ENCODE measurements around the gene SUMO1. TPM values are rescaled to one million over a fixed set of nuclear protein-coding genes. Genes with fewer than 3 reads are reported as not detected.

The SUMO1 gene
- 106 TPM for total RNA-seq (2013)
- polyA plus RNA-seq (100 to 1,000 TPM in 2 of 3 donors, 10 to 100 TPM in 1; 30.4 to 159 (median 156) TPM), polyA minus RNA-seq (14.4 and 27.4 TPM in 2 replicates), total RNA-seq (33.6 to 76.3 (median 59.8) reads per million in 11 experiments)

GRCh38 chr2:202238234-202239197 lies at the start of gene SUMO1:
Gene SUMO1, minus strand, starts transcription at chr2:202238597. Its CDS starts 146 bp downstream, at chr2:202238451.
- H3K4me2 ChIP-seq (replicated peaks; ENCODE audit: extremely low read depth, low read length, poor library complexity, severe bottlenecking), result peak within 1 kb of the TSS; percentile 98
- Mint-ChIP-seq H3K36me3 (no peaks in the 10 kb centered on the region), H3K9me3 (no peaks in the 10 kb centered on the region), H3K4me3 (peak within 1 kb of the TSS; percentile 97 to 98), H3K27me3 (ENCODE audit: low read depth in 3 of 3) (peaks cover 3% of the 10 kb centered on the region in 3 donors), H3K27ac (peak within 1 kb of the TSS; percentile 85 to 97 (median 92)), H3K4me1 (peaks cover 24% of the 10 kb centered on the region)
- H4K20me1 ChIP-seq (ENCODE audit: insufficient read depth, low read length), result peaks cover 28% of the 10 kb centered on the region
- H3K4me3 ChIP-seq (replicated peaks in 1 of 3; ENCODE audit: low read depth in 2 of 3, low read length in 3 of 3), result peak within 1 kb of the TSS; percentile 76 to 97 (median 93)
- 7% methylated on average over 29 of the region's 54 CpGs for WGBS (ENCODE audit: insufficient coverage)
- H3K4me1 ChIP-seq (ENCODE audit: control insufficient read depth in 1 of 2, insufficient read depth in 2 of 2, low read length in 2 of 2), result peaks cover 17 to 20% of the 10 kb centered on the region in 2 donors
- peak; percentile 84 to 88 (median 88) for DNase-seq
- no peaks in the 10 kb centered on the region for H3K9me3 ChIP-seq (replicated peaks in 1 of 2; ENCODE audit: control insufficient read depth in 1 of 2, insufficient read depth in 1 of 2, low read length in 2 of 2)
- peaks cover 48% of the 10 kb centered on the region for H3K79me2 ChIP-seq (ENCODE audit: insufficient read depth, low read length)
- intact Hi-C loops (cut with micrococcal nuclease), result loop anchor here in 1 of 2 donors (1.0 kb wide), 1 partner anchor 27 kb away; the partner anchor contains the start of gene NOP58
- H2AFZ ChIP-seq (ENCODE audit: insufficient read depth, low read depth, low read length, poor library complexity, severe bottlenecking), result peak within 1 kb of the TSS; percentile 100
- H3K27me3 ChIP-seq (ENCODE audit: control insufficient read depth in 2 of 2, insufficient read depth in 2 of 2, low read length in 2 of 2), result no peaks in the 10 kb centered on the region
- peaks cover 0 to 2% of the 10 kb centered on the region in 2 donors for H3K36me3 ChIP-seq (replicated peaks in 1 of 2; ENCODE audit: control insufficient read depth in 1 of 2, insufficient read depth in 2 of 2, low read length in 2 of 2)
- TF ChIP-seq, protein P1, sequence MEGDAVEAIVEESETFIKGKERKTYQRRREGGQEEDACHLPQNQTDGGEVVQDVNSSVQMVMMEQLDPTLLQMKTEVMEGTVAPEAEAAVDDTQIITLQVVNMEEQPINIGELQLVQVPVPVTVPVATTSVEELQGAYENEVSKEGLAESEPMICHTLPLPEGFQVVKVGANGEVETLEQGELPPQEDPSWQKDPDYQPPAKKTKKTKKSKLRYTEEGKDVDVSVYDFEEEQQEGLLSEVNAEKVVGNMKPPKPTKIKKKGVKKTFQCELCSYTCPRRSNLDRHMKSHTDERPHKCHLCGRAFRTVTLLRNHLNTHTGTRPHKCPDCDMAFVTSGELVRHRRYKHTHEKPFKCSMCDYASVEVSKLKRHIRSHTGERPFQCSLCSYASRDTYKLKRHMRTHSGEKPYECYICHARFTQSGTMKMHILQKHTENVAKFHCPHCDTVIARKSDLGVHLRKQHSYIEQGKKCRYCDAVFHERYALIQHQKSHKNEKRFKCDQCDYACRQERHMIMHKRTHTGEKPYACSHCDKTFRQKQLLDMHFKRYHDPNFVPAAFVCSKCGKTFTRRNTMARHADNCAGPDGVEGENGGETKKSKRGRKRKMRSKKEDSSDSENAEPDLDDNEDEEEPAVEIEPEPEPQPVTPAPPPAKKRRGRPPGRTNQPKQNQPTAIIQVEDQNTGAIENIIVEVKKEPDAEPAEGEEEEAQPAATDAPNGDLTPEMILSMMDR (IDR thresholded peaks at IDR 0.05), result no peak
- peak within 1 kb of the TSS; percentile 59 to 91 for H3K27ac ChIP-seq (ENCODE audit: low read depth in 1 of 2, low read length in 2 of 2)
- peak within 1 kb of the TSS; percentile 84 for H3K9ac ChIP-seq (ENCODE audit: insufficient read depth, low read length, poor library complexity, severe bottlenecking)

DNA sequence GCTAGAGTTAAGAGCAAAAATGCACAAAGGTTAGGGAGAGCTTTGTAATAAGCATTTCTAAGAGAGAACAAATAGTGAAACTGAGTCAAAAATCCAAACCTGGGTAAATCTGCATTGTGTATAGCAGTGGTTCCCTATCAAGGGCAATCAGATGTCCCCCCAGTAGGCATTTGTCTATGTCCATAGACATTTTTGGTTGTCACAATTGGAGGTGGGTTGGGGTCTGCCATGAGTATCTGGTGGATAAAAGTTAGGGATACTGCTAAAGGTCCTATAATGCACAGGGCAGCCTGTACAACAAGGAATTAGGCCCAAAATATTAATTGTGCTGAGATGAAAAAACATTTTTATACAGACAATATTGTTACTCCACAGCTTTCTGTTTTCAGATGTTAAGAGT lies 48.2 kb upstream of the SUMO1 start:
- no peak overlapping the region for H3K4me3 ChIP-seq (replicated peaks in 1 of 3; ENCODE audit: low read depth in 2 of 3, low read length in 3 of 3)
- no peaks in the 10 kb centered on the region for H3K9me3 ChIP-seq (replicated peaks in 1 of 2; ENCODE audit: control insufficient read depth in 1 of 2, insufficient read depth in 1 of 2, low read length in 2 of 2)
- Mint-ChIP-seq H3K27me3 (ENCODE audit: low read depth in 3 of 3) (no peaks in the 10 kb centered on the region), H3K36me3 (peaks cover 73 to 94% of the 10 kb centered on the region in 2 donors), H3K4me1 (no peaks in the 10 kb centered on the region), H3K27ac (no peak overlapping the region), H3K9me3 (peaks cover 0 to 2% (median 0%) of the 10 kb centered on the region in 7 donors), H3K4me3 (no peak overlapping the region)
- H3K27ac ChIP-seq (ENCODE audit: low read depth in 1 of 2, low read length in 2 of 2), result no peak overlapping the region
- no peak overlapping the region for H3K4me2 ChIP-seq (replicated peaks; ENCODE audit: extremely low read depth, low read length, poor library complexity, severe bottlenecking)
- H4K20me1 ChIP-seq (ENCODE audit: insufficient read depth, low read length), result no peaks in the 10 kb centered on the region
- no peaks in the 10 kb centered on the region for H3K27me3 ChIP-seq (ENCODE audit: control insufficient read depth in 2 of 2, insufficient read depth in 2 of 2, low read length in 2 of 2)
- TF ChIP-seq, protein P1 (IDR thresholded peaks at IDR 0.05), result no peak
- H3K9ac ChIP-seq (ENCODE audit: insufficient read depth, low read length, poor library complexity, severe bottlenecking), result no peak overlapping the region
- no peak for DNase-seq
- no peaks in the 10 kb centered on the region for H3K4me1 ChIP-seq (ENCODE audit: control insufficient read depth in 1 of 2, insufficient read depth in 2 of 2, low read length in 2 of 2)
- H2AFZ ChIP-seq (ENCODE audit: insufficient read depth, low read depth, low read length, poor library complexity, severe bottlenecking), result no peak overlapping the region
- intact Hi-C loops (cut with micrococcal nuclease), result no loop called here
- H3K36me3 ChIP-seq (replicated peaks in 1 of 2; ENCODE audit: control insufficient read depth in 1 of 2, insufficient read depth in 2 of 2, low read length in 2 of 2), result peaks cover 90 to 97% of the 10 kb centered on the region in 2 donors
- H3K79me2 ChIP-seq (ENCODE audit: insufficient read depth, low read length), result peaks cover 3% of the 10 kb centered on the region
